GM15510 (cell line): Measurements from ENCODE around the gene PDIK1L.

Experiments used
- POLR2A ChIP-seq: IDR thresholded peaks from 3 replicates; pipeline ENCODE4 v1.6.1; 2011; ENCODE audit warnings: borderline replicate concordance; ENCODE audit not compliant: insufficient read length; ENCODE audit errors: extremely low read depth

Gene PDIK1L

GRCh38 chr1:26155370-26156284 lies 44.0 kb downstream of the PDIK1L start:
- no peak for TF ChIP-seq POLR2A

GRCh38 chr1:26156285-26157038 lies 44.8 kb downstream of the PDIK1L start:
- no peak for TF ChIP-seq POLR2A

GRCh38 chr1:26158271-26158907 lies 46.8 kb downstream of the PDIK1L start:
- TF ChIP-seq POLR2A: no peak

DNA sequence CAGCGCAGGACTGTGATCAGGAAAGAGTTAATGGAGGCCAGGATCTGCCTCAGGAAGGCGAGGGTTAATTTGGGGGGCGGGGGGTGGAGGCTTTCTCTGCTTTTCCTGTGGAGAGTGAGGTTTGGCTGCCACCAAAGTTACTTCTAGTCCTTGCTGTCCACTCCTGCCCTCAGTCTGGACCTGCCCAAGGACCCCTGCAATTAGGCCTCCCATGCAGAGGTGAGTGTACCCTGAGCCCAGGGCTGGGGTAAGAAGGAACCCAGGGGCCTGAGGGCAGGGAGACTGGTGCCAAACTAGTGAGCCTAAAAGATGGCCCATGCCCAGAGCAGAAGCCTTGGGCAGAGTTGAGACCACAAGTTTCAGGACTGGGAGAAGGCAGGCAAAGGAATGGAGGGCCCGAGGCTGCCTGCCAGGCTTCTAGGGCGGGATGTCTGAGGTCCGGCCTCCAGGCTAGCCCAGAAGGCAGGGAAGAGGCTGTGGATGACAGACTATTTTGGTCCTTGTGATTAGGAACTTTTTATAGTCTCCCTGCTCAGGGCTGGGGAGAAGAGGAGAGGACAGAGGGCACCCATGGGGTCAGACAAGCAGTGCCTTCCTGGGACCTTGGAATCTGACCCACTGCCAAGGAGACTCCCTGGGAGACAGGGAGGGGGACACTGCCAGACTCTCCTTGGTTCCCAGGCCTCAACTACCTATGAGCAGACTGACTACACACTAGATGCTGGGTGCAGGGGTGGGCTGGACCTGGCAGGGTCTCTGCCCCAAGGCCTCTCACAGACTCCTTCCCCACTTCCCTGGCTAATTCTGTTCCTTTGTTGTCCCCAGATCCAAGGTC lies 47.5 kb downstream of the PDIK1L start, which contains the start of gene FAM110D:
FAM110D (plus strand) TSS at position 172 of the 835 bp plus-strand sequence. CDS start 2,213 bp downstream, outside the sequence.
- TF ChIP-seq POLR2A: no peak

GRCh38 chr1:26159743-26160039 lies 48.1 kb downstream of the PDIK1L start:
- TF ChIP-seq POLR2A: no peak

- no peak for TF ChIP-seq POLR2A
Measured at GRCh38 chr1:26160527-26161414, 49.1 kb downstream of the PDIK1L start.

GRCh38 chr1:26161415-26162219 lies 50.0 kb downstream of the PDIK1L start:
- TF ChIP-seq POLR2A: no peak

DNA sequence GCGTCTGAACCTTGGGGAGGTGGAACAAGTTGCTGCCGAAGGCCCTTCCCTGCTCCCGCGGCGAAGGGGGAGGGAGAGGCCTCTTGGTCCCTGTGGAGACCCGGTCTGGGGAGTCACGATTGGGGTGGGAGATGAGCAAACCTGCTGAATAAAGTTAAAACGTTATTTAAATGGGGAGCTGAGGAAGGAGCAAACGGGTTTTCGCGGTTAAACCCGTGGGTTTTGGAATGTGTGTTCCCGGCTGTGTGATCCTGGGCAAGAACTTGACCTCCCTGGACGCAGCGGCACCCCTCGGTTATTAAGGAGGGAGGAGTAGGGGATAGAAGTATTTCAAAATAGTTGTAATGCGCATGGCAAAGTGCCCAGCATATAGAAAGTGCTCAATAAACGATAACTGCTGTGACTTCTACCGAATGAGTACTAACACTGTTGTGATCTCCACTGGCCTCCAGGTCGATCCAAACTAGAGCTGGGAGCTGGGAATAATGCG lies 50.6 kb downstream of the PDIK1L start:
- TF ChIP-seq POLR2A: no peak

DNA sequence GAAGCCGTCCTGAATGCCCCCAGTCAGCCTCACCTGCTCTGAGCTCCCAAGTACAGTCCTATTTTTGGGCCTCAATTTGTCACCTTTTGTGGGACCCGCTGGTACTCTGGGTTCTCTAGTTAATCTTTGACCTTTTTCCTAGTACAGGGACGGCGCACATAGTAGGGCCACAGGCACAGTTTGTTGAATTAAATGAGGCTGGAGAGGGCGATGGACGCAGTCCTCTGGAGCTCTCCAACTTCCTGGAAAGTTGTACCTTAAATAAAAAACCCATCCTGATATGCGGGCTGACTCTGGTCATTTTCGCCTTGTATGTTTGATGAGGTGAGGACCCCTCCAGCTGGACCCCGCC lies 52.0 kb downstream of the PDIK1L start:
- TF ChIP-seq POLR2A: no peak

- no peak for TF ChIP-seq POLR2A
Measured at GRCh38 chr1:26164036-26164860, 52.6 kb downstream of the PDIK1L start.

DNA sequence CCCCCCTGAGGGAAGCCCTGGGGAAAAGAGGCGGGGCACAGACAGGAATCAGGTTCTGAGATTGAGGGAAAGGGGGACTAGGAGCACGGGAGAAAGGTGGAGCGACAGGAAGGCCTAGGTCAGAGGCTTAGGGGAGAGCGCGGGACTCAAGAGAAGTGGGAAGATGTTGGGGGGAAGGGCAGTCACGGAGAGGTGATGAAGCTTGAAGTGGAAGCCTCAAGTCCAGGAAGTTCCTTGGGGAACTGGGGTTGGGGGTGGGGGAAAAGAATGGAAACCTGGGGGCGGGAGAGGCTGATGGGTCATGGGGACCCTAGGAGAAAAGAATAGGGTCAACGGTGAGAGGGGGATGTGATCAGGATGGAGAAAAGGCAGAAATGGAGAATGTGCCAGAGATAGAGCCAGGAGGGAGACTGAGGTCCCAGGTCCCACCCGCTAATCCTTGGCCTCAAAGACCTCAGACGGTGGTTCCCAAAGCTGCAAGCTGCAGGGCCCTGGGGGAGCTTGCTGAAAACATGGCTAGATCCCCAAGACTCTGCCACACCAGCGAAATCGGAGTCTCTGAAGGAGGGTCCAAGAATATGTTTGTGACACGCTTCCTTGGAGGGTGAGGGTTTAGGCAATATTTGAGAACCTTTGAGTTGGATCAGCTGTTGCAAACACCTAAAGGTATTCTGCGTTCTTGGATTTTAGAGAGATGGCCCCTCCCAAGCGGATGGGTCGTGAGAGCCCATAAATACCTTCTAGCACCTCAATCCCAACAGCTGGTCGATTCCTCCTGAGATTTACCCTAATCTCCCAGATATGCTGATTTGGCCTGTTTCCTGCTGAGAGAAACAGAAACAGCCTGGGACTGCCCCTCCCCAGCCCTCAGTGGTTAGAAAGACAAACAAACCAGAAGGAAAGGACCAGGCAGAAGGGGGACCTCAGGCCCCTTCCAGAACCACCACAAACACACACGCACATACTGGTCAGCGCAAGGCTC lies 53.5 kb downstream of the PDIK1L start:
- no peak for TF ChIP-seq POLR2A
